Fibroblast of peridontal ligament (primary cell): ENCODE measurements around the gene JAK1.
A peak's percentile ranks its signal among the peaks of the same experiment; 100 is the strongest.
"Not testable (repeated sequence)": the region's sequence is repeated elsewhere in the genome, so short reads cannot be mapped to it uniquely, and the experiment has no call there.

Experiments used
- DNase-seq: peaks from one replicate; pipeline ENCODE4 v3.0.0-alpha.2; 2010; ENCODE audit errors: extremely low read depth

The JAK1 gene

DNA sequence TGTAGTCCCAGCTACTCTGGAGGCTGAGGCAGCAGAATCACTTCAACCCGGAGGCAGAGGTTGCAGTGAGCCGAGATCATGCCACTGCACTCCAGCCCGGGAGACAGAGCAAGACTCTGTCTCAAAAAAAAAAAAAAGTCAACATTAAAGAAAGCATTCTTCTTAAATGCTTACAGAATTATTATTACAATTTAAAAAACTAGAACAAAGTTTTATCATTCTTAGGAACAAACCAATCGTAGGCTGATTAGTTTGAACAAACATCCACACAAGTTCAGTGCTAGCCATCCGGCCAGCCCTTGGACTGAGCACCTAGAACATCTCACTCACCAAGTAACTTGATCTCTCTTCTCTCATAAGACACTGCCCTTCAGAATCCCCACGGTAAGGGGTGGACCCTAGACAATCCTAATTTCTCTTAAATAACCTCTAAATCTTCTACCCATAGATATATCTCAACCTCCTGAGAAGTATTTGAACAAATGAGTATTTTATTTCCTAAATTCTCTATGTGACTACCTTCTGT, 16.0 kb downstream of the JAK1 start:
- DNase-seq = no peak

DNA sequence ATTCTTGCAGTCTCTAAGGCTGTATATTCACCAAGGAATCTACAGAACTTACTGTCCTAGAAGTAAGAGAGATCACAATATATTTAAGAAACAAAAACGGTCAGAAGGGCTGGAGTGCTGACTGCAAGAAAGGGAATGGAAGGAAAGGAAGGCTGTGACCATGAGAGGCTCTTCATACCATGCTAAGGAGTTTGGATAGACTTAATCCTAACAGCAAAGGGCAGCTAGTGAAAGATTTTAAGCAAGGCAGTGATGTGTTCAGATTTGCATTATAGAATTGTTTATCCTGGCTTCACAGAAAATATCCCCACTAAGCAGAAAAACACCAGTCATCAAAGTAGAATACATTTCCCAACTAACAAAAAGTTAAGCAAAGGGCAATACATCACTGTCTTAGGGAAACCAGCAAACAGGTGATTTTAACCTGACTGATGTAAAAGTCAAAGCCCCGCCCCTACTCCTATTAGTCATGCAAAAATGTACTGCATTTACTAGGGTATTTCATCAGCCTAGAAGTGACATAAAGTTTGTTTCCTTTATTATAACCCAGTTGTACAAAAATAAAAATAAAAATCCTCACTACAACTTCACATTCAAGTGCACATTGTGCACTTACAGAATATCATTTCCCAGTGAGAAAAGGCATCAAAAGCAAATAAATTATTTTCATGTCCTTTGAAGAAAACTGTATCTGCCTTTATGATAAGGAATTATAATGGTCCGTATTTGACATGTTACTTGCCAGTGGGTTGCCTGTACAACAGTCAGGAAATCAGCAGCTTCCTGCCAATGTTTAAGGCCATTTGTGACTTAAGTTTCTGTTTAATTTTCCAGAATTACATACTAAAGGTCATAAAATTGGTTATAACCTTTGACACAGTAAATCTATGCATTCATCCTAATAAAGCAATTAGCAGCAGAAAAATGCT, 17.2 kb downstream of the JAK1 start:
- DNase-seq = no peak

DNA sequence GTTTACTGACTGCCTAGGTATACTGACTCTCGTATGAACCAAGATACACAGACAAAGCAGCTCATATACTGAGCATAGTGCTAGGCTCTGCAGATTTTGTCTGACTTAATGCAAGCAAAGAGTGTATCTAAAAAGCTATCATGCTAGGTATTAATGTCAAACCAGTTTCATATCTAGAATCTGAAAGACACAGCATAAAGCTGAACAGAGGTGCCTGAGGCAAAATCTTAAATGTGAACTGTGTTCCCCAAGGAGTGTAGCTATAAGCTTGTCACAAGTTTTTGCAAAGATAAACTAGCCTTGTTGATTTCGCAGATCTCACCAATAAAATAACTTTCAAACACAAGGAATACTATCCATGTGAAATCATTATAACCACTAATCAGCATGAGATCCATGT, 18.1 kb downstream of the JAK1 start:
- no peak for DNase-seq

GRCh38 chr1:64946916-64947315, 19.4 kb downstream of the JAK1 start:
- no peak for DNase-seq

DNA sequence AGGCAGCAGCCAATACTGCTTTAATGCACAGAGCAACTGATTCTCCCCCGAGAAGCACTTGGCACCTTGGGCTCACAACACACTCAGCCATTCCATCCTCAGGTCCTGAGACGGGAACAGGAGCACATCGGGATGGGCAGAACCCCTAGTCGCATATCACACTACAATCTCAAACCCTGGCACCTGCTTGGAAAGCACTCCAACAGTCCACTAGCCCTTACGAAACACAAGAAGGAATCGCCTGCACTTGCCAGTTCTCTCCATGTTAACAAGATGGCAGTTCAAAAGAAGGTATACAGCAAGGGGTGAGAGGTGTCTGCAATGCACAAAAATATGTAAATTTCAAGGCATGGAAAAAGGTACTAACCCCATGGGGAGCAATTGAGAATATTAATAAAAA, 21.4 kb downstream of the JAK1 start:
- DNase-seq = no peak

- DNase-seq = no peak
Observed at GRCh38 chr1:64942675-64943074, 23.7 kb downstream of the JAK1 start.

- DNase-seq = no peak
Observed at GRCh38 chr1:64942118-64942517, 24.2 kb downstream of the JAK1 start.

GRCh38 chr1:64941461-64942117, 24.8 kb downstream of the JAK1 start:
- DNase-seq = no peak

- no peak for DNase-seq
Observed at GRCh38 chr1:64940025-64940424, 26.3 kb downstream of the JAK1 start.

GRCh38 chr1:64938991-64939390, 27.4 kb downstream of the JAK1 start:
- no peak for DNase-seq

DNA sequence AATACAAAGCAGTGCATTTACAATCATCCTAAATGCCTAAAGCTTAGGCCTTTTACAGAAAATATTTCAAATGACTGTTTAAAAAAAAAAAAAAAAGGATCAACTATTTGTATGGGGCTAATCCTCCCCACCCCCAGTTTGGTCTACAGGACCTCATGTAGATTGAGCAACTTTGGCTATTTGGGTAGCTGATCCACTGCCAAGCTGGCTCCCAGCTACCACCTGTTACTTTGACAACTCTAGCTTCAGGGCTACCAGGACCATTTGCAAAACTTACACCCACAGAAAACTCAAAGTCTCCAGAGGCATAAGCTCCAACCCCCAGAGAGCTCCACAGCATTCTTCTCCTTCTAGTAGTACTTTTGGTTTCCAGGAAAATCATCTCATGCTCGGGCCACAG, 29.4 kb downstream of the JAK1 start:
- DNase-seq = no peak

GRCh38 chr1:64935551-64936155, 30.7 kb downstream of the JAK1 start:
- DNase-seq = no peak

DNA sequence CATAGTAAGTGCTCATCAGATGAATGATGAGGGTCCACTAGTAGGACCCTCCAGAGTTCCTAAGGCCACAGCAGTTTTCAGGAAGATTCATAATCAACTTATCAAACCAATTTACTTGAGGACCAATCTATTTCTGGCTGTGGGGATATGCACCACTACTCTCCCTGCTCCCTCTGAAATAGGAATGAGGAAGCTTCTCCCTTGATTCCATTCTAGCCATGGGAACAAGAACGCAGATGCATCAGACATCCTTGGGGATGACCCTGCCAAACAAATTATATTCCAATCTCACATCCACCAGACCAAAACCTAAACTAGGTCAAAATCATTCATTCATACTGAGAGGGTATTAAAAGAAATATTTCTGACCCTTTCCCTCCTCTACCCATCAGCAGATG, 31.5 kb downstream of the JAK1 start:
- DNase-seq = peak; percentile 30

DNA sequence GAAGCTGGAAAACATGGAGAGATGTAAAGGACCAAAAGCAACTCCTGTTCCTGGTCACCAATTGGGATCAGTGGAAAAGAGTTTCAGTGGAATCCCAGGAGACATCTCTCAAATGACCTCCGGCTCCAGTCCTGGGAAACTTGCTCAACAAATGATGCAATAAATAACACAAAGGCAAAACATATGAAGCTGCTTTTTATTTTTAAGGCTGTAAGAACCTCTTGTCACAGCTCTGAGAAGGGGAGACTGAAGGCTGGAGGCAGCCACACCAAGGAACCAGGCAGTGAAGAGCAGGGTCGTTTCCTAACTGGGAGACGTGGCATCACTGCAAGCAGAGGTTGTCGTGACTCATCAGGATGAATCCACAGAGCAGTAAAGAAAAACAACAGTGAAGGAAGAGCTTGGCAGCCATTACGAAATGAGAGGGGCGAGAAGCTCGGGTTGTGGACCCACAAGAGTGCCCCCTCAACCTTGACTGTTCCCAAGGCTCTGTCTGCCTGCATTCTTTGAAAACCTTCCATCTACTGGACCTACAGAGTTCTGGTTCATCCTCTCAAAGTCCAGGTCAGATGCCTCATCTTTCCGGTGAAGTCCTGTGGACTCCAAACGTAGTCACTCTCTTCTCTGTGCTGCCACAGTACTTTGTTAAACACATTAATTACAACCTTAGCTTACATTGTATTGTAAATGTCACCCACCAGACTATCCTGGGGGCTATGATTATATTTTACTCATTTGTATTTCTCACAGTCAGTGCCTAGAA, 32.1 kb downstream of the JAK1 start:
- peak; percentile 82 for DNase-seq

GRCh38 chr1:64933296-64934070, 32.9 kb downstream of the JAK1 start:
- peak; percentile 96 for DNase-seq

GRCh38 chr1:64932962-64933295, 33.4 kb downstream of the JAK1 start:
- DNase-seq = no peak

DNA sequence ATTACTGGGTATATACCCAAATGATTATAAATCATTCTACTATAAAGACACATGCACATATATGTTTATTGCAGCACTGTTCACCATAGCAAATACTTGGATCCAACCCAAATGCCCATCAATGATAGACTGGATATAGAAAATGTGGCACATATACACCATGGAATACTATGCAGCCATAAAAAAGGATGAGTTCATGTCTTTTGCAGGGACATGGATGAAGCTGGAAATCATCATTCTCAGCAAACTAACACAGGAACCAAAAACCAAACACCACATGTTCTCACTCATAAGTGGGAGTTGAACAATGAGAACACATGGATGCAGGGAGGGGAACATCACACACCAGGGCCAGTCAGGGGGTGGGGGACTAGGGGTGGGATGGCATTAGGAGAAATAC, 35.7 kb downstream of the JAK1 start:
- not testable (repeated sequence) for DNase-seq

- DNase-seq = no peak
Observed at GRCh38 chr1:64929221-64929620, 37.1 kb downstream of the JAK1 start.

- no peak for DNase-seq
Observed at GRCh38 chr1:64928325-64928724, 38.0 kb downstream of the JAK1 start.

DNA sequence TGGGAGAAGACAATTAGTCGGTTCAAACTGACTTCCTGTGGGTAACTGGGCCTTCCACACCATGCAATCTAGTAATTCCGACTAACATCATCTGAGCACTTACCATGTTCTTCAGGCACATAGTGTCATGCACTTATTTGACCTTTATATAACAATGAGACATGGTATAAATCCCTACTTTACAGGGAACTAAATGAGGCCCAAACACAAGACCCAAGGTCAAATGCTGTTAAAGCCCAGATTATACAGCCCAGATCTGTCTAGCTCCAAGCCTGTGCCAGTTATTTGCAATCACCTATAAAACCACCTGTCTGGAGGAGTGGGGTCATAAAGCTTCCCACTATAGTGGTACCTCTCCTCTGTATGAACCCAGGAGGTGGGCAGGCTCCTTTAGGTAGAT, 40.8 kb downstream of the JAK1 start:
- no peak for DNase-seq

DNA sequence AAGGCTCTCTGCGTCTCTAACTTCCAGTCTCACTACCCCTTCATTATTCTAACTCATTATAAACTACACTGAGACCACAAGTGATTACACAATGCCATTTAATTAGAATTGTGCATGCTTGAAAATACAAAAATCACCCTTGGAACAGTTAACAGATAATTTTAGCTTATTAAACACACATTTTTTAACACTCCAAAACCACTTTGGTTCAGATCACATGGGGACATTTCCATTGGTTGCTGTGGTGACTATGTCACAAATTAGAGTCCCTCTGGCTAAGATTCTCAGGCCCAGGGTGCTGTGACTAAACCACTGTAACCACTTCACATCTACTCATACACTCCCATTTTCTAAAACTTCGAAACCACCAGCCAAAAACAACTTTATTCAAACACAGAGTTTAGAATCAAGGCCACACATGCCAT, 43.0 kb downstream of the JAK1 start:
- peak; percentile 26 for DNase-seq
